Gastrocnemius medialis (tissue), 4 donors: Measurements from ENCODE around the gene INSYN2B.

Experiments
- POLR2A ChIP-seq, 2 donors: fragments of 450-650 bp; IDR thresholded peaks; one replicate each; pipeline ENCODE4 v1.6.1; 2017; ENCODE audit warnings: antibody characterized with exemption in 2 of 2, mild to moderate bottlenecking in 2 of 2, moderate library complexity in 2 of 2
- TF ChIP-seq, protein P1 (sequence below), 5 experiments: fragments of 450-650 bp in 3 of 5; fragments of 200-600 bp in 2 of 5; sonication (generic) in 2 of 5; IDR thresholded peaks in 4 of 5; conservative IDR thresholded peaks in 1 of 5; 1 replicate in 4 of 5; 2 replicates in 1 of 5; pipeline ENCODE4 v1.5.1; 2016 to 2019; ENCODE audit warnings: antibody characterized with exemption in 5 of 5, mild to moderate bottlenecking in 3 of 5, moderate library complexity in 3 of 5

DNA sequence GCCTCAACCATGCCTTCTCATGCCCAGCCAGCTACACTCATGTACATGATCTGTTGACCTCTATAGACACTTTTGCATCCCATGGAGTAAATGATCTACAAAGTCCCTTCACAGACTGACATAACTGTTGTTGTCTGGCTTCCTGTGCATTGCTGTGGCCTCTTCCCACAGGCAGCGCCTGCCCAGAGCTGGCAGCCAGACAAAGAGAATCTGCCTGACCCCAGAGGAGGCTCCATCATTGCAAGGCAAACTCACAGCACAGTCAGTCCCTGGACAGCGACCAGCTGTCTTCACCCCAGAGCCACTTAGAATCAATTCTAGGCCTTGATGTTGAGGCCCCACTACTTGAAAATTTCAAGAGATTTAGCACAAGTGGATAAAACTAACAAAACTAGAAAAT is 65.5 kb downstream of the INSYN2B start:
- no peak for TF ChIP-seq POLR2A (IDR thresholded peaks at IDR 0.05)
- TF ChIP-seq, protein P1, sequence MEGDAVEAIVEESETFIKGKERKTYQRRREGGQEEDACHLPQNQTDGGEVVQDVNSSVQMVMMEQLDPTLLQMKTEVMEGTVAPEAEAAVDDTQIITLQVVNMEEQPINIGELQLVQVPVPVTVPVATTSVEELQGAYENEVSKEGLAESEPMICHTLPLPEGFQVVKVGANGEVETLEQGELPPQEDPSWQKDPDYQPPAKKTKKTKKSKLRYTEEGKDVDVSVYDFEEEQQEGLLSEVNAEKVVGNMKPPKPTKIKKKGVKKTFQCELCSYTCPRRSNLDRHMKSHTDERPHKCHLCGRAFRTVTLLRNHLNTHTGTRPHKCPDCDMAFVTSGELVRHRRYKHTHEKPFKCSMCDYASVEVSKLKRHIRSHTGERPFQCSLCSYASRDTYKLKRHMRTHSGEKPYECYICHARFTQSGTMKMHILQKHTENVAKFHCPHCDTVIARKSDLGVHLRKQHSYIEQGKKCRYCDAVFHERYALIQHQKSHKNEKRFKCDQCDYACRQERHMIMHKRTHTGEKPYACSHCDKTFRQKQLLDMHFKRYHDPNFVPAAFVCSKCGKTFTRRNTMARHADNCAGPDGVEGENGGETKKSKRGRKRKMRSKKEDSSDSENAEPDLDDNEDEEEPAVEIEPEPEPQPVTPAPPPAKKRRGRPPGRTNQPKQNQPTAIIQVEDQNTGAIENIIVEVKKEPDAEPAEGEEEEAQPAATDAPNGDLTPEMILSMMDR (IDR thresholded peaks at IDR 0.05 in 4 of 5, conservative IDR thresholded peaks at IDR 0.05 in 1 of 5), result no peak
